Lung (tissue), 12 donors: Measurements from ENCODE around the gene DHX35. TPM values are rescaled to one million over a fixed set of nuclear protein-coding genes. Genes with fewer than 3 reads are reported as not detected.

Experiments
- ATAC-seq: fragments of 200-7000 bp; cut with Tn5 transposase; one replicate; pipeline ENCODE4 v1.9.1; 2020; ENCODE audit warnings: moderate number of reproducible peaks; ENCODE audit not compliant: insufficient read depth, low FRiP score
- DNase-seq, 3 donors: peaks; one replicate each; pipeline ENCODE4 v3.0.0-alpha.2; 2013 to 2017
- H3K27ac ChIP-seq, 2 donors: one replicate each; pipeline ENCODE4 v1.5.1; 2013; ENCODE audit warnings: mild to moderate bottlenecking in 2 of 2, moderate library complexity in 2 of 2, control low read depth in 1 of 2, inconsistent platforms in 1 of 2, low read depth in 1 of 2, low read length in 1 of 2
- H3K27me3 ChIP-seq, 3 donors: one replicate each; pipeline ENCODE4 v1.5.1; 2013; ENCODE audit warnings: low read length in 2 of 3; ENCODE audit not compliant: control insufficient read depth in 3 of 3, insufficient read depth in 3 of 3
- H3K36me3 ChIP-seq, 4 donors: one replicate each; pipeline ENCODE4 v1.5.1; 2013; ENCODE audit warnings: low read length in 4 of 4, mild to moderate bottlenecking in 1 of 4, moderate library complexity in 1 of 4; ENCODE audit not compliant: control insufficient read depth in 4 of 4, insufficient read depth in 4 of 4
- H3K4me1 ChIP-seq, 5 donors: one replicate each; pipeline ENCODE4 v1.5.1; 2013; ENCODE audit warnings: low read length in 5 of 5, mild to moderate bottlenecking in 2 of 5, moderate library complexity in 1 of 5; ENCODE audit not compliant: control insufficient read depth in 5 of 5, insufficient read depth in 5 of 5
- H3K4me3 ChIP-seq: one replicate; pipeline ENCODE4 v1.5.1; 2013; ENCODE audit warnings: mild to moderate bottlenecking, control low read depth, moderate library complexity
- H3K9ac ChIP-seq, 2 donors: one replicate each; pipeline ENCODE4 v1.5.1; 2013; ENCODE audit warnings: low read length in 2 of 2, control low read depth in 1 of 2; ENCODE audit not compliant: insufficient read depth in 1 of 2
- H3K9me3 ChIP-seq, 4 donors: one replicate each; pipeline ENCODE4 v1.5.1; 2013; ENCODE audit warnings: low read length in 3 of 4, mild to moderate bottlenecking in 1 of 4, moderate library complexity in 1 of 4; ENCODE audit not compliant: control insufficient read depth in 4 of 4, insufficient read depth in 3 of 4
- CTCF ChIP-seq: IDR thresholded peaks from 2 replicates; pipeline ENCODE4 v1.5.1; 2012; ENCODE audit warnings: mild to moderate bottlenecking; ENCODE audit errors: control extremely low read depth, extremely low read depth
- WGBS, 2 donors: extraction: QIAGEN DNeasy Blood & Tissue Kit; methylation state at CpG; one replicate each; pipeline ENCODE4 v1.1.7; 2013; 5-methylcytosine and 5-hydroxymethylcytosine counted together
- polyA plus RNA-seq, 2 donors: library from polyadenylated mRNA; stranded (reverse); fragments of 200-250 nt; gene quantifications; one replicate each; pipeline ENCODE4 v1.2.1, GENCODE V29; 2013
- total RNA-seq, 2 donors: library from RNA; depleted of rRNA in 1 of 2; stranded (reverse); fragments of >200 nt in 1 of 2; gene quantifications; one replicate each; pipeline ENCODE4 v1.2.1, GENCODE V29; 2014 to 2021
- donor health status: control.
- donor health status: control.
- donor health status: Bipolar disorder and iron deficiency.
- donor health status: healthy.
- donor health status: DM: yes; HTN: yes; CAD: no.

The DHX35 gene
- total and polyA plus RNA-seq, 4 donors, result 4.4 to 15.5 (median 8.2) TPM

DNA sequence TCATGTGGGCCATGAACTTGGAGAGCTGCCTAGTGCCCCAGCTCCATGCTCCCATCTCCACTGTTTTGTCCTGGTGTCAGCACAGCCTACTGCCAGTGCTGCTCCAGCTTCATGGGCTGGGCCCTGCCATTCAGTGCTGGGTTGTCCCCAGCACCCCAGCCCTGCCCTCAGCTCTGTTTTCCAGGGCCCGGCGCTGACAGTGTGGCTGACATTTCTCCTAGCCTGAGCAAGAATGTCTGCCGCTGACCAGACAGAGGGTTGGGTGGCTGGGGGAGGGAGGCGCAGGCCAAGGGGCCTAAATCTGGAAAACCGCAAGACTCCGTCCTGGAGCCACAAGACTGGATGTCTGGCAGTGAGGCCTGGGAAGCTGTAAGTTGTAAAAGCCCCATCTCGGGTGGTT lies 78.9 kb downstream of the DHX35 start:
- Histone ChIP-seq H3K4me3 (no peak overlapping the region), H3K9ac (no peak overlapping the region), H3K36me3 (peaks cover under 1 to 40% (median 4%) of the 10 kb centered on the region in 4 donors), H3K4me1 (no peaks in the 10 kb centered on the region), H3K27ac (no peak overlapping the region), H3K9me3 (peaks cover 0 to 3% (median 0%) of the 10 kb centered on the region in 4 donors), H3K27me3 (no peaks in the 10 kb centered on the region)
- no peak for TF ChIP-seq CTCF
- WGBS, 2 donors, result 93 to 95% methylated on average over 7 of the region's 7 CpGs
- DNase-seq, result no peak
- ATAC-seq, result no peak

- Histone ChIP-seq H3K4me3 (no peak overlapping the region), H3K27me3 (no peaks in the 10 kb centered on the region), H3K9ac (no peak overlapping the region), H3K36me3 (peaks cover 0 to 33% (median under 1%) of the 10 kb centered on the region in 4 donors), H3K27ac (no peak overlapping the region), H3K9me3 (peaks cover 0 to 3% (median 0%) of the 10 kb centered on the region in 4 donors), H3K4me1 (no peaks in the 10 kb centered on the region)
- WGBS, 2 donors, result 87 to 91% methylated on average over 15 of the region's 15 CpGs
- DNase-seq, result no peak
- ATAC-seq, result no peak
- no peak for TF ChIP-seq CTCF
Observed at GRCh38 chr20:39042279-39043150, 80.4 kb downstream of the DHX35 start.

DNA sequence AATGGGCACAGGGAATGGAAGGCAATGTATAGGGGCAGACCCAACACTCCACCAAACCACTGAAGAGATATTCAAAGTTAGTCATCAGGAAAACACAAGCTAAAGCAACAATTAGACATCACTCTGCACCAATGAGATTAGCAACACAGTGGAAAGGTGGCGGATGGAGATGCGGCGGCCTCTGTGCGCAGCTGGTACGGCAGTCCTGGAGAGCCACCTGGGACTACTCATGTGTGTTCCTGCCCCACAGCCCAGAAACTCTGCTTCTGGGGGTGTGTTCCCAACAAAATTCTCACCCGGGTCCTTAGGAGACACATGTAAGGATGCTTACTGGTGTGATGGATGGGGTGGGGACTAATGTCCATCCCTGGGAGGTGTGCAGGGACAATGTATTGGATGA lies 82.4 kb downstream of the DHX35 start:
- Histone ChIP-seq H3K27me3 (no peaks in the 10 kb centered on the region), H3K4me1 (peaks cover 0 to 2% (median 0%) of the 10 kb centered on the region in 5 donors), H3K9me3 (no peaks in the 10 kb centered on the region), H3K27ac (no peak overlapping the region), H3K4me3 (no peak overlapping the region), H3K36me3 (peaks cover 0 to 19% (median 0%) of the 10 kb centered on the region in 4 donors), H3K9ac (no peak overlapping the region)
- ATAC-seq (no peak), DNase-seq (no peak)
- 99% methylated on average over 6 of the region's 6 CpGs for WGBS, 2 donors
- TF ChIP-seq CTCF, result no peak
